HCT116 (cell line): ENCODE data around the gene FN3K.

Source experiments
- CTCF ChIP-seq, 3 experiments: fragments of 200-600 bp in 1 of 3; sonication (generic) in 1 of 3; IDR thresholded peaks in 2 of 3; conservative IDR thresholded peaks in 1 of 3; 2 replicates each; pipeline ENCODE4 v1.5.1; 2012 to 2017; ENCODE audit warnings: low read depth in 2 of 3, low read length in 2 of 3, antibody characterized with exemption in 1 of 3, borderline replicate concordance in 1 of 3, control low read depth in 1 of 3, mild to moderate bottlenecking in 1 of 3, mixed read lengths in 1 of 3, mixed run types in 1 of 3, moderate library complexity in 1 of 3; ENCODE audit not compliant: insufficient read depth in 1 of 3
- ELF1 ChIP-seq: IDR thresholded peaks from 2 replicates; pipeline ENCODE4 v1.6.1; 2012; ENCODE audit warnings: low read depth, borderline replicate concordance
- EZH2 ChIP-seq: fragments of 200-600 bp; sonication (generic); IDR thresholded peaks from 2 replicates; pipeline ENCODE4 v1.6.1; 2017; ENCODE audit warnings: antibody characterized with exemption, mixed run types
- POLR2A ChIP-seq: IDR thresholded peaks from 2 replicates; pipeline ENCODE4 v1.7.0; 2011; ENCODE audit warnings: borderline replicate concordance; ENCODE audit not compliant: insufficient read depth, insufficient read length; ENCODE audit errors: extremely low read depth
- RAD21 ChIP-seq: IDR thresholded peaks from 2 replicates; pipeline ENCODE4 v1.6.1; 2012; ENCODE audit warnings: low read depth, mild to moderate bottlenecking
- TCF7L2 ChIP-seq: IDR thresholded peaks from 2 replicates; pipeline ENCODE4 v1.7.0; 2011; ENCODE audit warnings: borderline replicate concordance, inconsistent platforms; ENCODE audit not compliant: insufficient read depth, insufficient read length; ENCODE audit errors: extremely low read depth
- YY1 ChIP-seq: IDR thresholded peaks from 2 replicates; pipeline ENCODE4 v1.6.1; 2011; ENCODE audit warnings: low read length, low read depth, moderate library complexity, mild to moderate bottlenecking; ENCODE audit not compliant: insufficient replicate concordance; ENCODE audit errors: extremely low read depth
- ZFX ChIP-seq: fragments of 450-650 bp; IDR thresholded peaks from 2 replicates; pipeline ENCODE4 v1.6.1; 2017

DNA sequence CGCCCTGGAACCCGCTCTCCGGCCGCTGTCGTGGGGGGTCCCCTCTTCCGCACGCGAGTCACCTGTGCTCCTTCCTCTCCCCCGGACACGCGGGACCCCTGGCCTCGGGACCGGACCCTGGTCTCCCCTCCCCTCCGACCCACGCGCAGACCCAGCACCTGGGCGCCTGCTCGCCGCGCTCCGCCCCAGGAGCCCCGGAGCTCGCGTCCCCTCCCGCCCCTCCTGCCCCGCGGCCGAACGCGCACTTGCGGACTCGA lies 37.7 kb upstream of the FN3K start:
- no peak for TF ChIP-seq EZH2
- TF ChIP-seq CTCF (IDR thresholded peaks at IDR 0.05 in 2 of 3, conservative IDR thresholded peaks at IDR 0.05 in 1 of 3; ENCODE audit: borderline replicate concordance in 1 of 3, insufficient read depth in 1 of 3, low read depth in 2 of 3, low read length in 2 of 3), result no peak
- no peak for TF ChIP-seq TCF7L2
- TF ChIP-seq ZFX, result no peak
- TF ChIP-seq YY1, result no peak
- TF ChIP-seq RAD21, result no peak
- no peak for TF ChIP-seq ELF1
- no peak for TF ChIP-seq POLR2A
